Activated CD4-positive, alpha-beta T cell treated with anti-CD3 and anti-CD28 coated beads, Interleukin-2, Interleukin-6, amounts not matched to agents 100 ng/mL and 50 ng/mL, durations not matched to agents 16 hours and 8 hours (primary cell): ENCODE measurements around the gene CLCN5.
A peak's percentile ranks its signal among the peaks of the same experiment; 100 is the strongest.

Experiments used
- DNase-seq: peaks from one replicate; pipeline ENCODE4 v3.0.0-alpha.2; 2020

The CLCN5 gene

DNA sequence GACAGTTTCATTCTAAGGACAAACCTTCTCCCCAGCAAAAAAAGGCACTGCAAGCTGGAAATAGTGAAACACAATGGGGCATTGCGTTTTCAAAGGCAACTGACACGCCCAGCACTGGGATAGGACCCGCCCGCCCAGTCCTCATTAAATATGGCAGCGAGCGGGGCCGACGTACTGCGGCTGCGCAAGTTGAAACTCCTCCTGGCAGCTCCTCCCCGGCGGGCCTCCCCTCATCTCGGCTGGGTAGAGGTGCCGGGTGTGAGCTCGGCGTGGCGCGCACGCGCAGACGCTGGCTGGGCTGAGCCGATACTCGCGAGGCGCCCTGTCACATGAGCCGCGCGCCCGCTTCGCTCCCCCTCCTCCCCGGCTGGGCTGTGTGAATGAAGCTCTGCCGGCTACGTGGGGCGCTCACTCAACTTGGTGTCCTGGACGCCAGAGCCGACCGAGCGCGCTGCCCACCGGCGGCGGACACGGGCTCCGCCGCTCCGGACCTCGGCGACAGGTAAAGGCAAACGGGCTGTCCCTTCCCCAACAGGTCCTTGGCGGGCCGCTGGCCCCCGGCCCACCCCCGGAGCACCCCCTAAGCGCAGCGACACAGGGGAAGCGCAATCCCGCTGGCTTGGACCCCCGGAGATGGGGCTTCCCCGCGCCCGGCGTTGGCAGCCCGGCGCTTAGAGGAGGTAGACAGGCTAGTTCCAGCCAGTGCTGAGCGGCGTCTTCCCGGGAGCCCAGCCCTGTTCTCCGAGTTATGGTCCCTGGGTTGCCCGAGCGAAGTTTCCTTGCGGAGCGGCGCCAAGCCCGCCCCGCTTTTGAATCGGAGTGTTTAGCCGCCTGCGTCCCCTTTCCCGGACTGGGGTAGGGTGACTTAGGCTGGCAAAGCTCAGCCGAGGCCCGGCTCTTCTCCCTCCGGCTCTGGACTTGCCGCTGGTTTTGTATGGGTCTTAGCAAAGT is at the start of gene CLCN5:
Gene CLCN5, plus strand, starts transcription at position 306 of the 951 bp plus-strand sequence. CDS start 2,703 bp downstream, outside the sequence.
- peak; percentile 94 for DNase-seq

DNA sequence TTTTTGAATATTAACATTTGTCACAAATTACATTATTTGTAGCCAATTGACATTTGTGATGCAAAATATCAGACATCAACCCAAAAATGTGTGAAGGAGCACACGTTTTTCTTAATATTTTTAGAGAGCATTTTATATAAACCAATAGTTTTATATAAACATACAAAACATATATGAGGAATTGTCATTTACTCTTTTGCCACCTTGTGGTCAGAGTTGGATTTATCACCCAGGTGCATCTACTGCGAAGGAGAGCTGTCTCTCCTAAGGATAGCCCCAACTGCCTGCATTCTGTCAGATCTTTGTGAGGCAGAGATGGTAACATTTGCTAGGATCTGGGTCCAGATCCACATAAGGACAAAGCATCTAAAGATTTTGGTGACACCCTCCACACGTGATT is 45.6 kb upstream of the CLCN5 start:
- DNase-seq, result peak; percentile 49

DNA sequence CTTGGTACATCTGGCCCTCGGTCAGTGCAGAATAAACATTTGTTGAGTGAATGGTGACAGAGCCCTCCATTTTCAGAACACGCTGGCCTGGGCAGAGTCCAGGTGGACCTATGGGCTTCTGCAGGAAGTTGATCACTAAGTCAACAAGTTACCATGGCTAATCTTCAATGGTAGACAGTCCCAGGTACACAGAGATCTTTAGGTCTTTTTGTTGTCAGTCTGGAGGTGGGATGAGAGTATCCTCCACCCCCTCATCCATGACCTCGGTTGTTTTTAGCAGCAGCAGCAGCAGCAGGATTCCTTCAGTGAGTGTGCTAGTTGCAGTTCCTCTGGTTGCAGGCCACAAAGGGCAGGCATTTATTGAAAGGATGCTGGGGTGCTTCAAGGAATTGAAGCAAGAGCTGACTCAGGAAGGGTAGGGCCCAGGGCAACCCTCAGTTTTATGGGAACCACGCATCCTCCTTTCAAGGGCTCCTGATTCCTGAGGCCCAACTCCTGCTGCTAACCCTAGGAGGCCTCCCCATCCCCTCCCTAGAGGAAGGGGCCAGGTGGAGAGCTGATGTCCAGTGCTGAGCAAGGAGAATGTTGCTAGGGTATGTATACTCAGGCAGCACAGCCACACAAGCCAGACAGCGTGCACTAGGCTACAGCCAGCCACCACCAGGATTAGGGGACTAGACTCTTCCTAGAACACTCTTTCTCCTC is 44.8 kb upstream of the CLCN5 start:
- no peak for DNase-seq

DNA sequence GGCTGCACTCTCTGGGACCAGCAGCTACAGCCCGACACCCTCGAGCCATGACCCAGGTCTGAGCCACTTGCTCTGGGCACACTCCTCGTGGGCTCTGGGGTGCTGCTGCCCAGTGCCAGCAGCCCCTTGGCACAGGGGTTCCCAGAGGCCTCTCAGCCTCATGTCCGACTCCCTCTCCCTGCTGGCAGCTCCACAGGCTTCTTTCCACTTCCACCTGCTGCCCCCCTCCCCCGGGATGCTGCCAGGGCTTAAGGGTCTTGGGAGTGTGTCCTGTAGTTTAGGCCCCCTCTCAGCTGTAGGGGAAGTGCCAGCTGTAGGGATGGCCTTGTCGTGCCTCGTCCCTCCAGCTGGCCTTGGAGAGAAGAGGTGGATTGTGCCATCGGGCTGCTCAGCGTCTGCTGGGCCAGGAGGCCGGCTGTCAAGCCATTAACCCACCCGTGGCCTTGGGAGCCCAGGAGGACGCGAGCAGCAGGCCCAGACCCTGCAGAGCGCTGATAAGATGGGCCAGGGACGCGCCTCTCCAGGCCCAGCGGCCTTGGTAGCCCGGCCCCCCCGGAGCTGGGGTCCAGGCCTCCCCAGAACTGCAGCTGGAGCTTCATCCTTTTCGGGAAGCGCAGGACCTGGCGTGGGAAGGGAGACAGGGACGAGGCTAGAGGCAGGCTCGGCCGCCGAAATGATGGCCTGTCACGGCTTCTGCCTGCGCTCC is 44.1 kb upstream of the CLCN5 start:
- DNase-seq, result no peak

DNA sequence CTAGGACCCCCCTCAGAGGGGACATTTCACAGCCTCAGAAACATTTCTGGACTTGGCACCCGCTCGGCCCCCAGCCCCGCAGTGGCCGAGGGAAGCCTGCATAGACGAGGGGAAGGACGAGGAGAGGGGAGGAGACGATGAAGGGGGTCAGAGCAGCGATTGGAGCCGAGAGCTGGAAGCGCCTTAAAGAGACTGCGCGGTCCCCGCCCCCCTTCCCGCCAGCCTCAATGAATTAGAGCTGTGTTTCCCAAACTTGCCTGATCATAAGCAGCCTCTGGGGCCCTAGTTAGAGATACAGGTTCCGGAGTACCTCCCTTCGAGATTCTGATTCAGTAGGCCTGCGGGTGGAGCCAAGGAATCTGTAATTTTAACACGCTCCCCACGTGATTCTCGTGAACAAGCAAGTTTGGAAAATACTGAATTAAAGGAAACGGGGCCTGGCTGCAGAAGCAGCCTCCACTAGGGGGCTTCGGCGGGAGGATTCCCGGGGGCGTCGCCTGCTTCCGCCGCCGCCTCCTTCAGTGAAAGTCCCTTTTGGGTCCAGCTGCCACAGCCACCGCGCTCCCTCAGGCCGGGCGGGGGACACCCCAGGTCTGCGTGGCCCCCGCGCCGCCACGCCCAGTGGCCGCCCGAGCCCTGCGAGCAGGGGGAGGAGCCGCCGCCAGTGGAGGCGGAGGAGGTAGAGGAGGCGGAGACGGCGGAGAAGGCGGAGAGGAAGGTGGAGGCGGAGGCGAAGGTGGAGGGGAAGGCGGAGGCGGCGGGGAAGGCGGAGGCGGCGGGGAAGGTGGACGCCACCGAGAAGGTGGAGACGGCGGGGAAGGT is 43.4 kb upstream of the CLCN5 start, which contains the start of gene USP27X:
Gene USP27X, plus strand, starts transcription at position 651 of the 822 bp plus-strand sequence. CDS start 824 bp downstream, outside the sequence.
- peak; percentile 84 for DNase-seq

DNA sequence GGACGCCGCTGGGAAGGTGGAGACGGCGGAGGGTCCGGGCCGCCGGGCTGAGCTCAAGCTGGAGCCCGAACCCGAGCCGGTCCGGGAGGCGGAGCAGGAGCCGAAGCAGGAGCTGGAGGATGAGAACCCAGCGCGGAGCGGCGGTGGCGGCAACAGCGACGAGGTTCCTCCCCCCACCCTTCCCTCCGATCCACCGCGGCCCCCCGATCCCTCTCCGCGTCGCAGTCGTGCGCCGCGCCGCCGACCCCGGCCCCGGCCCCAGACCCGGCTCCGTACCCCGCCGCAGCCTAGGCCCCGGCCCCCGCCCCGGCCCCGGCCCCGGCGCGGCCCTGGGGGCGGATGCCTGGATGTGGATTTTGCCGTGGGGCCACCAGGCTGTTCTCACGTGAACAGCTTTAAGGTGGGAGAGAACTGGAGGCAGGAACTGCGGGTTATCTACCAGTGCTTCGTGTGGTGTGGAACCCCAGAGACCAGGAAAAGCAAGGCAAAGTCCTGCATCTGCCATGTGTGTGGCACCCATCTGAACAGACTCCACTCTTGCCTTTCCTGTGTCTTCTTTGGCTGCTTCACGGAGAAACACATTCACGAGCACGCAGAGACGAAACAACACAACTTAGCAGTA is 42.6 kb upstream of the CLCN5 start:
- no peak for DNase-seq

DNA sequence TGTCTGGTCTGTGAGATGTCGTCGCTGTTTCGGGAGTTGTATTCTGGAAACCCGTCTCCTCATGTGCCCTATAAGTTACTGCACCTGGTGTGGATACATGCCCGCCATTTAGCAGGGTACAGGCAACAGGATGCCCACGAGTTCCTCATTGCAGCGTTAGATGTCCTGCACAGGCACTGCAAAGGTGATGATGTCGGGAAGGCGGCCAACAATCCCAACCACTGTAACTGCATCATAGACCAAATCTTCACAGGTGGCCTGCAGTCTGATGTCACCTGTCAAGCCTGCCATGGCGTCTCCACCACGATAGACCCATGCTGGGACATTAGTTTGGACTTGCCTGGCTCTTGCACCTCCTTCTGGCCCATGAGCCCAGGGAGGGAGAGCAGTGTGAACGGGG is 41.7 kb upstream of the CLCN5 start:
- no peak for DNase-seq

DNA sequence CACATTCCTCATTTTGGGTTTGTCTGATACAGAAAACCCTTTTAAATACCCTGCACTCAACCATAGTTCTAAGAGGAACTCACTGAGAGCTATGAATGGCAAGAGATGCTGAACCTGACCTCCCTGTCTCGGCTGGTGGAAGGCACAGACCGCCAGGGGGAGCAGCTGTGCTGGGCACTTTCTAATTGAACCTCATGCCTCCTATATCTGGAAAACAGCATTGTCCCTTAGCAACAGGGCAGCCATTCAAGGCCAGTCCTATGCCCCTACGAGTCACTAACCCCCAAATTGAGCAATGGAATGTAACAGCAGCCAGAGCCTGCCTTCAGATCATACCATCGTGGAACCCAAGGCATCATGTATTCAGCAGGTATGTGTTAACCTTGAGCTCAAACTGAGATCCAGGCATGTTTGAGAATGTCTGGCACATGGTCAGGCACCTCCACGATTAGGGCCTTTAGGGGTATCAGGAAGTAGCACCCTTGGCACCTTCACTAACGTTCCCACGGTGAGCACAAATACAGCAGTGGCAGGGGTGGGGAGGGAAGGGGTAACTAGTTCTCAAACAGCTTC is 38.0 kb upstream of the CLCN5 start:
- DNase-seq, result peak; percentile 65

DNA sequence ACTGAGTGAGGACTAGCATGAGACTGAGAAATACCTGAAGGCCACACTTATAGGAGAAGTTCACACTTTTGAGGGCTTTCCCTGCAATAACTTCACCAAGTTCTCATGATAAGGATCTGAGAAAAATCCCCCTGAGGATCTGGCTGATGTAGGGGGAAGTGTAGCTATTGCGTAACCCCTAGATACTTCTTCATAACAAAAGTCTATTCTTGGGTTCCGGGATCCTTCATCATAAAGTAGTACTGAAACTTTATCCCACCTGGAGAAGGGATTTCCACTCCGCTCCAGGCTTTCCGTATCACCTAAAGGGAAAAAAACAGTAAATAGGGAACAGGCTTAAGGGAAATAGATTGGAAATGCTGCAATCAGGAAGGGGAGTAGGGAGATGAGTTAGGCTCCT is 29.9 kb upstream of the CLCN5 start:
- DNase-seq, result no peak

DNA sequence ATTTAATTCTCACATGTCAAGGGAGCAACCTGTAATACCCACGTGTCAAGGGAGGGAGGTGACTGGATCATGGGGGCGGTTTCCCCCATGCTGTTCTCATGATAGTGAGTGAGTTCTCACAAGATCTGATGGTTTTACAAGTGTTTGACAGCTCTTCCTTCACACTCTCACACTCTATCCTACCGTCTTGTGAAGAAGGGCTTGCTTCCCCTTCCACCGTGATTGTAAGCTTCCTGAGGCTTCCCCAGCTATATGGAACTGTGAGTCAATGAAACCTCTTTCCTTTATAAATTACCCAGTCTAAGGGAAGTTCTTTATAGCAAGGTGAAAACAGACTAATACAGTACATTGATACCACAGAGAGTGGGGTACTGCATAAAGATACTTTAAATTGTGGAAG is 25.4 kb upstream of the CLCN5 start:
- no peak for DNase-seq

DNA sequence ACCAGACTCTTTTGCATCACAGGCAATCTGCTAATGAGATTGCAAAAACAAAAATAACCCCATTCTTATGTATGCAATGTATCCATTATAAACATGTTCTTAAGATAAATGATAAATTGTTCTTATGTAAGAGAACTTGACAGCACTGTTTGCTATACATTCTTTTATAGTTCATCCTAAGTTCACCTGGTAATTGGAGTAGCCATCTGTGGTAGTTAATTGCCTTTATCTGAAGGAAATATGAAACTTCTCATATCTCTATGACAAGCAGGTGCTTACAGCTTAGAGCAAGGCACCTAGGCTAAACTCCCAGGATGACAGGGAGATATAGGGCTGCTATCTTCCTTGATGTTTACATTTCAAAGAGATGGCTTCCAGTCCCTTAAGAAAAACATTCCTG is 21.3 kb upstream of the CLCN5 start:
- DNase-seq, result no peak

DNA sequence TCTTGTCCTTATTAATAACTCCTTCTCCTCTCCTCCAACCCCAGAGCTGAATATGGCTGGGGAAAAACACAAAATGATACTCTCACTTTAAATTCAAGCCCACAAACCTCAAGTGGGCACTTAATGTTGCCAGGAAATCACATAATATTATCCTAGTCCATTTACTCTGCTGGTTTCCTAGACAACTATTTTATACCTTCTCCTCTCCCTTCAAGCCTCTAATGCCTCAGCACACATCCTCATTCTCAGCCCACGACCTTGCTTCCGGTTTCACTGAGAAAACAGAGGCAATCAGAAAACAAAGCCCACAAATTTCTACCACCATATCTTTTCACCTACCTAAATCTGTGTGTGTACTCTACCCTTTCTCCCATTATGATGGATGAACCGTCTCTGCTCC is 12.1 kb upstream of the CLCN5 start:
- no peak for DNase-seq

DNA sequence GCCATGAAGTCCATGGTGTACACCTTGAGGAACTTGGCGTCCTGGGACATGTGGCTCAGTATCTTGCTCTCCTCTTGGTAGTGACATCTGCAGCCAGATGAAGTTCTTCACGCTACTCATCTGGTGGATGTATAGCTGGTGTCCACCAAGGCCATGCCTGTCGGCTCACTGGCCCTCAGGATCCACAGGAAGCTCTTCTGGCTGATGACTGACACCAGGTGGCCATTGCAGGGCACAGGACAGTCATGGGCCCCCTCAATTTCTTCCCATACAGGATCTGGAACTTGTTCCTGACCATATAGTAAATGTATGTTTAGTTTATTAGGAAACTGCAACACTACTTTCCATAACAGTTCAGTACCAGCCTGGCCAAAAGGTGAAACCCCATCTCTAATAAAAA is 10.3 kb upstream of the CLCN5 start:
- DNase-seq, result no peak

DNA sequence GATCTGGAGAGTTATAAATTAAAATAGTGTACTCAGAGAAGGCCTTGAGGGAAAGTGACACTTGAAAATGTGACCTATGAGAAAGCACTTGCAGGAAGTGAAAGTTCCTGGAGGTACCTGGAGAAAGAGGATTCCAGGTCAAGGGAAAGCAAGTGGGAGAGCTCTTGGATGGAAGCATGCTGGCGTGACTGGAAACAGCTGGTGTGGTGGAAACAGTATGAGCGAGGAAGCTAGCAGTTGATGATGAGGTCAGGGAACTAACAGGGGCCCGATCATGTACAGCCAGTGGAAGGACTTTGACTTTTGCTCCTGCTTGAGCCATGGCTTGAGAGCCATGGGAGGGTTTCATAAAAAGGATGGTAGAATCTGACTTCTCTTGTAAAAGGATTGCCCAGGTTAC is 9.5 kb upstream of the CLCN5 start:
- no peak for DNase-seq

DNA sequence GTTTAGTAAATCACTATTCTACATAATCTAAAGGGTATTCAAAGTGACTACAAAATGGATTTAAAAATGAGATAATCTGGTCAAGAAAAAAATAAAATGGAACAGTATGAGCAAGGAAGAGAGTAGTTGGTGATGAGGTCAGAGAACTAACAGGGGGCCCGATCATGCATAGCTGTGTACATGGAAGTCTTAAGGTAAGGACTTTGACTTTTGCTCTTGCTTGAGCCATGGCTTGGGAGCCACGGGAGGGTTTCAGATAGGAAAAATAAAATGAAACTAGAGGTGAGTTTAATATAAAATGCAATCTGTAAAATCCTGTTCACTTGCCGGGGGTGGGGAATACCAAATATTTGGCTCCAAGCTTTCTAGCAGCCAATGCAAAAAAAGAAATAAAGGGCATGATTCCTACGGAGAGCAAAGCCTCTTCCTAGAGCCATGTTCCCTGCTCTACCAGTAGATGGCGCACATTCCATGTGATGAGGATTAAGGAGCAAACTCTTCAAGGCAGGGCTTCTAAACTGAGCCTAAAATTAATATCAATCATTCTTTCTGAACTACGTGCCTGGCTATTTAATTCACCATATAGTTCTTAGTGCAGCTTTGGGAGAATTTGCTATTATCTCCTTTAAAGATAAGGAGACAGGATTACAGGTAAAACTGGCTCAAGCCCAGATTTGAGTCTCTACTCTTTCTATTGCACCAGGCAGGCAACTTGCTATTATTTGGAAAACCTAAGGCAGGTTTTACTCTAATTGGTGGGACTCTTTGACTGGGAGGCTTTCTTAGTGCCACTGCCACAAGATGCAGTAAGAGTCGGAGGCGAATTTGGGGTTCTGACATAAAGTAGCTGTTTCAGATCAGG is 6.8 kb upstream of the CLCN5 start:
- peak; percentile 69 for DNase-seq

DNA sequence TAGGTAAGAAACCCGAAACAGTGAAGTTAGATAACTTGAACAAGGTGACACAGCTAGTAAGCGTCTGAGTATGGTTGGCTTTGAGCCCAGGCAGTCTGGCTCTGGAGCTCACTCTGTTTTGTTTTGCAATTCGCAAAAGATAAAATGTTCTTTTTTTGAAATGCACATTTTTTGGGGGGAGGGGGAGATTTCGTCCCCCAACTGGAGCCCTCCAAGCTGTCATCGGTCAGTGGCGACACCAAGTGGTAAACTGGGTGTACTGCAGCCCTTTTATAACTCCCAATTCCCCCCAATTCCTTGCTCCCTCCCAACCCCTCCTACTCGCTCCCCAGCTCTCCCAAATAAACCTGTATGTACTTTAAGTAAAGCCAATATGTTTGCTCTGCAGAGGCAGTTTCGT is 2.8 kb upstream of the CLCN5 start:
- DNase-seq, result peak; percentile 34

DNA sequence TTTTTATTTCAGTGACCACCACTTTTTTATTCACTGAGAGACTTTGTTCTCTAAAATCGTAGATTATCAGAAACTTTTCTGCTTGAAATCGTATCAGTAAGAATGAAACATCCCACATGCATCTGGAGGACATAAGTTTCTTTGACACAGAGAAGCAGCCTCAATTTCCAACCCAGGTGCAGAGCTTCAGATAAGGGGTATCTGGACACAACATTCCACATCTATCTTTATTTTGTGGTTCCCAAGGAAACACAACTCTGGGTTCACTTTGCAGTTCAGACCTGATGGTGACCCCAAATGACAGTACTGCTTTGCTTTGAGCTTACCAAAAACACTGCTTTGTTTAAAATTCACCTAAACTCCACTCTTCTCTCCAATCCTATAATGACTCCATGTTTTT is 1.3 kb upstream of the CLCN5 start:
- no peak for DNase-seq

DNA sequence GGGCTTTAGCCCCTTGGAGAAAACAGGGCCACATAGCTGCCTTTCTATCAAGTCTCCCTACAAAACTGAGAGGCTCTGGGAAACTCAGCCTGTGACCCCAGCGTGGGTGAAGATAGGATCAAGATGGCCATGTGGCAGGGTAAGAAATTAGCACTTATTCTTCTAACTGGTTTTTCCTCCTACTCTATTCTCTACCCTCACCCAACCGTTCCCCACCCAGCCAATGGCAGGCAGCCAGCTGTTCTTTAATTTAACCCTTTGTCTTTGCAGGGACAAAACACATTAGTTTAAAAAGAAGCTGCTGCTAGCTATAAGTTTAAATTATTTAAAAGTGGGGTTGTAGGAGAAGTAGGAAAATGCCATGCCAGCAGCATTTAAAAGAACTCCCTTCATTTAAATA is 2.8 kb downstream of the CLCN5 start:
- DNase-seq, result no peak

DNA sequence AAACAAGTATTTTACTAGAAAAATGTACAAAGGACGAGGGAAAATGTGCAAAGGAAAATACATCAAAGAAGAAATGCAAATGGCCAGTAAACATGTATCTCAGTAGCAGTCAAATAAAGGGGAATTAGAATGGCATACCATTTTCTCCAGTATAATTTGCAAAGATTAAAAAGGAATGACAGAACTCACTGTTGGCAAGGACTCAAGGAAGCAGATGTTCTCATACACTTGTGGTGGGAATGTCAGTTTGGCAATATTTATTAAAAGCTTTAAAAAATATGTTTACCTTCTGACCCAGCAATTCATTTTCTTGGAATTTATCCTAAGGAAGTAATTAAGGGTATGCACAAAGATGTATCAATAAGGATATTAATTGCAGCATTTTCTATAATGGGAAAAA is 7.6 kb downstream of the CLCN5 start:
- no peak for DNase-seq

DNA sequence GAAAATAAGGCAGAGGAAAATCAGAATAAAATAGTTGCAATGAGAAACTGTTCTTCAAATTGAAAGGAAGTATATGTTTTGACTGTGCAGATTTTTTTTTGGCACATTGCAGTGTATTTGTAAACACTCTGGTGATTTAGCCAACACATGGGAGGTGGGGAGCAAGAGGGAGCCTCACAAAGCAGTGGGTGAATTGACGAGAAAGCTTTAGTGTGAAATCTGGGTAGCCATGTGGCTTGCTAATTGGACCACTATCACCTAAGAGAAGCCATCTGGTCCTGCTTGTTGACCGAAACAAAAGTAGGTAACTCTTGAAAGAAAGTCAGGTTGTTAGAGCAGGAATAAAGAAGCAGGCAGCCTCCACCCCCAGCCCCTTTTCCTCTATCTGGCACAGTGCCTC is 10.4 kb downstream of the CLCN5 start:
- DNase-seq, result no peak

DNA sequence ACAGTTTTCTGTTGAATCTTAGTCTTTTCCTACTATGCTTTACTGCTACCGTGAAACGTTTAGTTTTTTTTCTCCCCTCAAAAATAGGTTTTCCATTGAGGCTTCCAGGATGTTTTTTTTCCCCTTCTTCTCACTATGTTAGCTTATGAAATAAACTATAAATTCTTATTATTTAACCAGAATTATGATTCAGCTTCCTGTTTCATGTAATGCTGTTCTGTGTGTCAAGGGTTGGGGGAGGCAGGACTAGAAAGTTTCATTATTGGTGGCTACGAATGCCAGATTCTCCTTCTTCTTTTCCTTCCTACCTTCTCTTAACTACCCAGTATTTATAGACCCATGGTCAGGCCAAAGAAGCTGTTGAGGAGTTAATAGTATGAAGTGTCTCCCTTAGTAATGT is 11.8 kb downstream of the CLCN5 start:
- no peak for DNase-seq
